Mucosa of descending colon (tissue), 3 donors: ENCODE data around the gene NUP88. TPM values are rescaled to one million over a fixed set of nuclear protein-coding genes. Genes with fewer than 3 reads are reported as not detected.

Experiments used
- ATAC-seq: fragments of 200-7000 bp; cut with Tn5 transposase; one replicate; pipeline ENCODE4 v1.9.1; 2020; ENCODE audit warnings: mild to moderate bottlenecking, moderate library complexity
- DNase-seq, 3 donors: peaks; one replicate each; pipeline ENCODE4 v3.0.0-alpha.2; 2020
- H3K36me3 ChIP-seq: fragments of 200-600 bp; one replicate; pipeline ENCODE4 v1.8.0; 2021; ENCODE audit warnings: low read depth, mild to moderate bottlenecking
- H3K4me1 ChIP-seq: fragments of 200-600 bp; one replicate; pipeline ENCODE4 v1.8.0; 2021; ENCODE audit warnings: low read depth, mild to moderate bottlenecking
- H3K4me3 ChIP-seq: fragments of 200-600 bp; one replicate; pipeline ENCODE4 v1.8.0; 2021; ENCODE audit warnings: mild to moderate bottlenecking
- H3K9me3 ChIP-seq: fragments of 200-600 bp; one replicate; pipeline ENCODE4 v1.8.0; 2021; ENCODE audit warnings: mild to moderate bottlenecking
- intact Hi-C, 2 donors: fragments of 100-400 bp; cut with DNase I in 1 of 2; cut with micrococcal nuclease in 1 of 2; formaldehyde crosslinking; loops; one replicate each; pipeline versions ENCODE4 v1.11.0 to v1.11.1; 2022; cut with DNase I, micrococcal nuclease
- total RNA-seq, 3 donors: library from RNA; stranded (reverse); fragmentation: NEBNext Ultra II Directional in 2 of 3; extraction: Animal tissue kit (Norgen Biotek cat#: 25700) in 2 of 3; gene quantifications; one replicate each; pipeline versions ENCODE4 v1.2.1 to v1.2.4, GENCODE V29; 2021 to 2023
- TF ChIP-seq, protein P1 (sequence below): fragments of 200-600 bp; IDR thresholded peaks from one replicate; pipeline ENCODE4 v1.8.0; 2022; ENCODE audit warnings: antibody characterized with exemption, mild to moderate bottlenecking
- donor health status: DM: no; HTN: no; CAD: no; lungs with moderate emphysema.
- donor health status: DM: no; HTN: no; CAD: no.
- donor health status: DM: no; HTN: yes; CAD: no.

NUP88 gene
- total RNA-seq, 3 donors from 2014 or later, result 46.1 to 72.3 (median 50.8) TPM

DNA sequence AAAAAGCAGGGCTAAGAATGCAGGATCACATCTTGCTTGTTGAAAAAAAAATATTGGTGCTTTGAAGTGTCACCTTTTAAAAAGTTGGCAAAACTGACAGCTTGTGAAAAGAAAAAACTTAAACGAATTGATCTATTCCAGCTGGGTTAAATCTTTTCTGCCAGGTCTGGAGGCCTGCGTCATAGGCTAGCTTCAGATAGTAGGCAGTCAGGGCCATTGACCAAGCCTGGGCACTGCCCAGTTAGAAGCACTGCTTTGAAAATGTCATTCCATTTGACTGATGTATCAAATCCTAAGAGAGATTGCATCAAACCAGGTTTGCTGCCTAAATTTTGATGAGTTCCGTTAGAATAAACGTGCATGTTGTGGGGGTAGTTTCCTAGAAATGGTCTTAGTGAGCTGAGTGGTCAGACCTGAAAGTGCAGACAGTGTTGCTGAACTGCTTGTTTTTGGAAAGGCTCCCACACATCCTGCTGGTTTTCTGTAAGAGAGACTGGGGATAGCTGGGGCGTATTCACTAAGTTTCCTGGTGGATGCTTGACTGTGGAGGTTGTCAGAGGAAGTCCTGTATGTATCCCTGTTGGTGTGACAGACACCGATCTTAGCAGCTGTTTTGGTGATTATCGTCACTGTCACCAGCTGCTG lies 38.8 kb downstream of the NUP88 start:
- Histone ChIP-seq H3K4me3 (no peak overlapping the region), H3K36me3 (peaks cover 6% of the 10 kb centered on the region), H3K4me1 (no peaks in the 10 kb centered on the region), H3K9me3 (no peaks in the 10 kb centered on the region)
- DNase-seq, result no peak
- TF ChIP-seq, protein P1, sequence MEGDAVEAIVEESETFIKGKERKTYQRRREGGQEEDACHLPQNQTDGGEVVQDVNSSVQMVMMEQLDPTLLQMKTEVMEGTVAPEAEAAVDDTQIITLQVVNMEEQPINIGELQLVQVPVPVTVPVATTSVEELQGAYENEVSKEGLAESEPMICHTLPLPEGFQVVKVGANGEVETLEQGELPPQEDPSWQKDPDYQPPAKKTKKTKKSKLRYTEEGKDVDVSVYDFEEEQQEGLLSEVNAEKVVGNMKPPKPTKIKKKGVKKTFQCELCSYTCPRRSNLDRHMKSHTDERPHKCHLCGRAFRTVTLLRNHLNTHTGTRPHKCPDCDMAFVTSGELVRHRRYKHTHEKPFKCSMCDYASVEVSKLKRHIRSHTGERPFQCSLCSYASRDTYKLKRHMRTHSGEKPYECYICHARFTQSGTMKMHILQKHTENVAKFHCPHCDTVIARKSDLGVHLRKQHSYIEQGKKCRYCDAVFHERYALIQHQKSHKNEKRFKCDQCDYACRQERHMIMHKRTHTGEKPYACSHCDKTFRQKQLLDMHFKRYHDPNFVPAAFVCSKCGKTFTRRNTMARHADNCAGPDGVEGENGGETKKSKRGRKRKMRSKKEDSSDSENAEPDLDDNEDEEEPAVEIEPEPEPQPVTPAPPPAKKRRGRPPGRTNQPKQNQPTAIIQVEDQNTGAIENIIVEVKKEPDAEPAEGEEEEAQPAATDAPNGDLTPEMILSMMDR, result no peak
- ATAC-seq, result peak; percentile 11
- intact Hi-C loops, result no loop called here

DNA sequence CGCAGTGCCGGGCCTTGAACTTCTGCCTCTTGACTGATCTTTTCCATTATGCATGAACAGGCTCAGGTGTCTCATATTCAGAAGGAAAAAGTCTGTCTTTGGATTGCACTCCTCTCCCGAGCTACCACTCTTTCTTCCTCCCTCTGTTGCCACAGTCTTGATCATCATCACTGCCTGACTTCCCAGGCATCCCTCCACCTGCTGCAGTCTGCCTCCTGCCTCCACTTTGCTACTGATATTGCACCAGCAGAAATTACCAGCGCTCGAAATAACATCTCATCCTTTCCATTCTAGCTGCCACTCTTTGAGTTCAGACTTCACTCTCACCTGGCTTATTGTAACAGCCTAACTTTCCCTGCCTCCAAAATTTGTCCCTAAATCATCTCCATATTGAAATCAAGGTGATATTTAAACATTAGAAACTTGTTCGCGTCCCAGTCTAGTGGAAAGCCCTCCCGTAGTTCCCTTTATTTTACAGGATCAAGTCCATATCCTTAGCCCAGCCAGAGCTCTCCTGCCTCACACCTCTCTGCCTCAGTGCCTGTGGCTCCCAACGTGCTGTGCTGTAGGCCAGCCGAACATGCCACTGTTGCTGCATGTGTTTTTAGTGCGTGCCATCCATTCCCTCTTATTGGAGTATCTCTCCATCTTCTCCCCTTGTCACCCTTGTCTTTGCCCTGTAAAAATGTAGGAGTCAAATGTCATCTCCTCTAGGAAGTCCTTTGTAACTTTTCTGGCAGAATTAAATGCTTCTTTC lies 39.9 kb downstream of the NUP88 start:
- no peaks in the 10 kb centered on the region for H3K4me1 ChIP-seq
- H3K4me3 ChIP-seq, result no peak overlapping the region
- H3K9me3 ChIP-seq, result no peaks in the 10 kb centered on the region
- ATAC-seq (no peak), DNase-seq (no peak)
- H3K36me3 ChIP-seq, result peaks cover 4% of the 10 kb centered on the region
- TF ChIP-seq, protein P1, result no peak
- intact Hi-C loops, result no loop called here

DNA sequence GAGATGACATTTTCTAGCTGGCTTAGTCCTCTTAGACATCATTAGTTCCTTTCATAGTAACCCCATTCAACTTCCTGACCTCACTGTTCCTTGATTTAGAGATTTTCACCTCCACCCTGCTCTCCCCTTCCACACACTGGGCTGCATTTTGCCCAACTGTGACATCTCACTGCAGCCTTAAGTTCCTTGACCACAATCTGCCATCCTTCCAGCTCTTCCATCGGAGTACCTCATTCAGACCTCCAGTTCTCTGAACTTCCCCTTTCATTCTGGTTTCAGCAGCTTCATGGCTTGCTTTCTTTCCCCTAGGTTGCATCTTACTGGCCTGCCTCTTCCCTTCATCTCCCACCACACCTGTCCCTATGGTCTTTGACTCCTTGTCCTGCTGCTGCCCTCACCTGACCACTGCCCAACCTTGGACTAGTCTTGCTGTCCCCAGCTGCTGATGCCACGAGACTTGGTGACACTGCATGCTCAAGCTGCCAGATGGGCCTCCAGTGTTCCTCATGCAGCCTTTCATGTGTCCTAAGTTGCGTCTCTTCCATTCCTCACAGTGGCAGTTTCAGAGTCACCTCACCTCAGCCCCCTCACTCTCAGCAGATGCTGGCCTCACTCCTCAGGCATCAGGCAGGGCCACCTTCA lies 40.8 kb downstream of the NUP88 start:
- no peaks in the 10 kb centered on the region for H3K4me1 ChIP-seq
- H3K9me3 ChIP-seq, result no peaks in the 10 kb centered on the region
- DNase-seq (no peak), ATAC-seq (peak; percentile 26)
- TF ChIP-seq, protein P1, result no peak
- no peak overlapping the region for H3K4me3 ChIP-seq
- intact Hi-C loops, result no loop called here
- peaks cover 4% of the 10 kb centered on the region for H3K36me3 ChIP-seq

DNA sequence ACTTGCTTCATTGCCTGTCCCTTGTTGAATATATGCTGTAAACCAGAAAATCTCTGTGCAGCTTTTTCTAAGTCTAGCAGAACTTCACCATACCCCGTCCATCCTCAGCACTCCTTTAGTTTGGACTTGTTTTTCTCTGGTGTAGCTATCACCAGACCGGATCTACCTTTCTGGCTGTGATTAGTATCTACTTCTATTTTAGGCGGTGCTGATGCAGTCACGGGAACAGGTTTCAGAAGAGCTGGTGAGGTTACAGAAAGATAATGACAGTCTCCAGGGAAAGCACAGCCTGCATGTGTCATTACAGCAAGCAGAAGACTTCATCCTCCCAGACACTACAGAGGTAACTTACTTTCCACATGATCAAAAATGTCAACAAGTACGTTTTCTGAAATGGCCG lies 46.4 kb downstream of the NUP88 start:
- Histone ChIP-seq H3K4me1 (no peaks in the 10 kb centered on the region), H3K4me3 (no peak overlapping the region), H3K9me3 (no peaks in the 10 kb centered on the region), H3K36me3 (peaks cover 2% of the 10 kb centered on the region)
- ATAC-seq (no peak), DNase-seq (no peak)
- intact Hi-C loops, result no loop called here
- TF ChIP-seq, protein P1, result no peak

DNA sequence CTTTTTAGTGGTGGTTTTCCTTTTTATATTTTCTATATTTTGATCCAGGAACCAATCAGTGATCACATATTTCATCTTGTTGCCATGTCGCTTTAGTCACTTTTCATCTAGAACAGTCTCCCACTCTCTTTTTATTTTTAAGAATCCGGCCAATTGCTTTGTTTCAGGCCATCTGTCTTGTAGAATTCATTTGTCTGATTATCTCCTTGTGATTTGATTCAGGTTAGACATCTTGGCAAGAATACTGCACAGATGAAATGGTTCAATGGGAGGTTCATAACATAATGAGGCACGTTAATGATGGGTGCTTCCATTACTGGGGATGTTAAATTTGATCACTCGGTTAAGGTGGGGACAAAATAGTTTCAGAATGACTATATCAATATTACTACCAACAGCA lies 49.1 kb downstream of the NUP88 start:
- intact Hi-C loops, result no loop called here
- Histone ChIP-seq H3K4me1 (no peaks in the 10 kb centered on the region), H3K4me3 (no peak overlapping the region), H3K9me3 (no peaks in the 10 kb centered on the region), H3K36me3 (no peaks in the 10 kb centered on the region)
- DNase-seq, result no peak
- ATAC-seq, result no peak
- TF ChIP-seq, protein P1, result no peak
